ENCODE results near the gene IMPG2.

The IMPG2 gene

GRCh38 chr3:101240719-101241399 lies 79.5 kb downstream of the IMPG2 start:
- no peak for DNase-seq (ENCODE audit: low read depth)

- DNase-seq (ENCODE audit: low read depth) = no peak
These were observed 85.3 kb downstream of the IMPG2 start for GRCh38 chr3:101235048-101235447.

GRCh38 chr3:101230618-101231017 lies 89.8 kb downstream of the IMPG2 start:
- DNase-seq (ENCODE audit: low read depth) = no peak

GRCh38 chr3:101229681-101230080 lies 90.7 kb downstream of the IMPG2 start:
- peak; percentile 28 for DNase-seq (ENCODE audit: low read depth)

- DNase-seq (ENCODE audit: low read depth) = no peak
These were observed 91.9 kb downstream of the IMPG2 start for GRCh38 chr3:101228441-101228840.

- DNase-seq (ENCODE audit: low read depth) = no peak
These were observed 95.6 kb downstream of the IMPG2 start for GRCh38 chr3:101224739-101225138.

- DNase-seq (ENCODE audit: low read depth) = no peak
These were observed 97.4 kb downstream of the IMPG2 start for GRCh38 chr3:101223016-101223415.

GRCh38 chr3:101219842-101220560 lies 100.4 kb downstream of the IMPG2 start:
- no peak for DNase-seq (ENCODE audit: low read depth)

GRCh38 chr3:101217472-101218245 lies 102.7 kb downstream of the IMPG2 start:
- DNase-seq (ENCODE audit: low read depth) = no peak

- peak; percentile 51 for DNase-seq (ENCODE audit: low read depth)
These were observed 103.5 kb downstream of the IMPG2 start for GRCh38 chr3:101216710-101217465.

GRCh38 chr3:101212730-101213129 lies 107.6 kb downstream of the IMPG2 start:
- no peak for DNase-seq (ENCODE audit: low read depth)

GRCh38 chr3:101204246-101204645 lies 116.1 kb downstream of the IMPG2 start:
- DNase-seq (ENCODE audit: low read depth) = no peak

- peak; percentile 81 for DNase-seq (ENCODE audit: low read depth)
These were observed 117.0 kb downstream of the IMPG2 start for GRCh38 chr3:101203411-101203810.

GRCh38 chr3:101202640-101203039 lies 117.7 kb downstream of the IMPG2 start:
- no peak for DNase-seq (ENCODE audit: low read depth)

GRCh38 chr3:101200461-101200860 lies 119.9 kb downstream of the IMPG2 start:
- no peak for DNase-seq (ENCODE audit: low read depth)

GRCh38 chr3:101195951-101196713 lies 124.2 kb downstream of the IMPG2 start:
- DNase-seq (ENCODE audit: low read depth) = peak; percentile 78

- DNase-seq (ENCODE audit: low read depth) = no peak
These were observed 126.0 kb downstream of the IMPG2 start for GRCh38 chr3:101194392-101194791.

GRCh38 chr3:101193957-101194356 lies 126.4 kb downstream of the IMPG2 start:
- peak; percentile 87 for DNase-seq (ENCODE audit: low read depth)

GRCh38 chr3:101189796-101190195 lies 130.6 kb downstream of the IMPG2 start:
- peak; percentile 72 for DNase-seq (ENCODE audit: low read depth)

GRCh38 chr3:101189176-101189575 lies 131.2 kb downstream of the IMPG2 start:
- no peak for DNase-seq (ENCODE audit: low read depth)

GRCh38 chr3:101185341-101185740 lies 135.0 kb downstream of the IMPG2 start:
- DNase-seq (ENCODE audit: low read depth) = no peak
